Mesothelial cell of epicardium (in vitro differentiated cells): ENCODE measurements around the gene TMTC1. TPM values are rescaled to one million over a fixed set of nuclear protein-coding genes. Genes with fewer than 3 reads are reported as not detected.

ENCODE experiments used
- DNase-seq, 2 experiments: peaks; one replicate each; pipeline ENCODE4 v3.0.0; 2021; ENCODE audit warnings: low spot score in 2 of 2; ENCODE audit not compliant: unreplicated experiment in 2 of 2
- H3K27ac Mint-ChIP-seq: 2 replicates; pipeline ENCODE4 v1.8.0; 2021; ENCODE audit warnings: mixed read lengths
- H3K27me3 Mint-ChIP-seq: 2 replicates; pipeline ENCODE4 v1.8.0; 2021; ENCODE audit warnings: low read depth, mixed read lengths
- H3K36me3 Mint-ChIP-seq: 2 replicates; pipeline ENCODE4 v1.8.0; 2021; ENCODE audit warnings: mixed read lengths
- H3K4me1 Mint-ChIP-seq: 2 replicates; pipeline ENCODE4 v1.8.0; 2021; ENCODE audit warnings: mixed read lengths
- H3K4me3 Mint-ChIP-seq: 2 replicates; pipeline ENCODE4 v1.8.0; 2021; ENCODE audit warnings: mild to moderate bottlenecking, moderate library complexity, mixed read lengths
- H3K9me3 Mint-ChIP-seq: 2 replicates; pipeline ENCODE4 v1.8.0; 2021; ENCODE audit warnings: mixed read lengths
- CTCF ChIP-seq: fragments of 200-600 bp; sonication (generic); IDR thresholded peaks from one replicate; pipeline ENCODE4 v1.5.0; 2021; ENCODE audit warnings: antibody characterized with exemption; ENCODE audit not compliant: unreplicated experiment
- total RNA-seq: library from RNA; stranded (reverse); gene quantifications from 3 replicates; pipeline ENCODE4 v1.2.1, GENCODE V29; 2021

The TMTC1 gene
- total RNA-seq, 1 donor from 2014 or later, result 1.0 TPM

DNA sequence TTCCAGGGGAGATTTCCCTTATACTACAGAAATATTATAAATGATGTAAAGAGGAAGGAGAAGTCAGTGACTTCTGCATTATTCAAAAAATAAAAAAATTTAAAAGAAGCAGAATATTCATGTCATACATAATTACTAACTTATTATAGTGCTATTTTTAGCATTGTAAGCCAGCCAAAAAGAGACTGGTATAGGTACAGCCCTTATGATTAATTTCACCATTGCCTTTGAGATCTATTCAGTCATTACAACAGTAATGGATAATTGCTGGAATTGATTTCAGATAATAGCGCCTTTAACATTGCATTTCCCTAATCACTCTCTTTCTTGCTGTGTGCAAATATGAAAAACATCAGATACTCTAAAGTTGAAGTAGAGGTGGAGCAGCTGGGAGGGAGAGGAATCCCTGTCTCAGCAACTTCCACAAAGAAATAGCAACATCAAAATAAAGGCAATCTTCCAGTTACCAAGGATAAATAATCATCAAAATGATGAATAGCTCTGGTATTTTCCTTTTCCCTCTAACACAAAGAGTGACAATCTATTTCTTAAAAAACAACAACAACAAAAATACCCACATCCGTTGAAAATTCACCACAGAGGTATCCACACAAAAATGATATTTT lies 214.5 kb downstream of the TMTC1 start:
- Mint-ChIP-seq H3K27me3 (peaks cover 1% of the 10 kb centered on the region), H3K4me1 (peaks cover 11% of the 10 kb centered on the region), H3K9me3 (peaks cover 10% of the 10 kb centered on the region), H3K36me3 (peaks cover 2% of the 10 kb centered on the region), H3K27ac (no peak overlapping the region), H3K4me3 (no peak overlapping the region)
- DNase-seq, result no peak
- no peak for TF ChIP-seq CTCF

- Mint-ChIP-seq H3K36me3 (peaks cover 2% of the 10 kb centered on the region), H3K9me3 (peaks cover 10% of the 10 kb centered on the region), H3K27ac (no peak overlapping the region), H3K4me1 (peaks cover 29% of the 10 kb centered on the region), H3K4me3 (no peak overlapping the region), H3K27me3 (peaks cover 4% of the 10 kb centered on the region)
- no peak for DNase-seq
- no peak for TF ChIP-seq CTCF
Measured at GRCh38 chr12:29566441-29566840, 217.3 kb downstream of the TMTC1 start.

DNA sequence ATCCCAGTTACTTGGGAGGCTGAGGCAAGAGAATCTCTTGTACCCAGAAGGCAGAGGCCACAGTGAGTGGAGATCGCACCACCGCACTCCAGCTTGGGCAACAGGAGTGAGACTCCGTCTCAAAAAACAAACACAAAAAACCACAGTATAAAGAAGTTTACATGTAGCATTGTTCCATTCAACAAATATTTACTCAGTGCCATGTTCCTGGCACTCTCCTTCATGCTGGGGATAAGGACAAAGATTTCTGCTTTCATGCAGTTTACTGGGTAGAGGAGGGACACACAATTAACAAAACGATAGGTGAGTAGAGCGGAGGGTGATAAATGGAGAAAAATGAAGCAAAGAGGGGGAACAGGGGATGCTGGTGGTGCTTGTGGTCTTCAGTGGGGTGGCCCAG lies 218.0 kb downstream of the TMTC1 start:
- peaks cover 33% of the 10 kb centered on the region for H3K4me1 Mint-ChIP-seq
- H3K27ac Mint-ChIP-seq, result no peak overlapping the region
- no peak for DNase-seq
- TF ChIP-seq CTCF, result no peak
- H3K9me3 Mint-ChIP-seq, result peaks cover 10% of the 10 kb centered on the region
- no peak overlapping the region for H3K4me3 Mint-ChIP-seq
- peaks cover 4% of the 10 kb centered on the region for H3K27me3 Mint-ChIP-seq
- H3K36me3 Mint-ChIP-seq, result peaks cover 2% of the 10 kb centered on the region

GRCh38 chr12:29564925-29565324 lies 218.8 kb downstream of the TMTC1 start:
- no peak for TF ChIP-seq CTCF
- Mint-ChIP-seq H3K4me1 (peaks cover 33% of the 10 kb centered on the region), H3K4me3 (no peak overlapping the region), H3K36me3 (peaks cover 2% of the 10 kb centered on the region), H3K9me3 (peaks cover 10% of the 10 kb centered on the region), H3K27ac (no peak overlapping the region), H3K27me3 (peaks cover 4% of the 10 kb centered on the region)
- DNase-seq, result no peak

GRCh38 chr12:29563636-29564035 lies 220.1 kb downstream of the TMTC1 start:
- Mint-ChIP-seq H3K4me1 (peaks cover 30% of the 10 kb centered on the region), H3K27ac (no peak overlapping the region), H3K36me3 (peaks cover 2% of the 10 kb centered on the region), H3K27me3 (peaks cover 6% of the 10 kb centered on the region), H3K4me3 (no peak overlapping the region), H3K9me3 (peaks cover 10% of the 10 kb centered on the region)
- TF ChIP-seq CTCF, result no peak
- DNase-seq, result no peak

- Mint-ChIP-seq H3K9me3 (peaks cover 10% of the 10 kb centered on the region), H3K4me3 (no peak overlapping the region), H3K36me3 (peaks cover 2% of the 10 kb centered on the region), H3K4me1 (peaks cover 24% of the 10 kb centered on the region), H3K27me3 (peaks cover 8% of the 10 kb centered on the region), H3K27ac (no peak overlapping the region)
- no peak for DNase-seq
- no peak for TF ChIP-seq CTCF
Measured at GRCh38 chr12:29563071-29563470, 220.7 kb downstream of the TMTC1 start.
